G401.6 (cell line): ENCODE results near the gene PLD1.
A peak's percentile ranks its signal among the peaks of the same experiment; 100 is the strongest.

ENCODE experiments used
- FAIRE-seq: peaks from 2 replicates; lab custom pipeline; 2012; peaks lifted over from hg19 to GRCh38; lab: Jason Lieb, UNC

Gene PLD1

GRCh38 chr3:171838218-171838720 lies 28.0 kb upstream of the PLD1 start:
- no peak for FAIRE-seq

- FAIRE-seq: no peak
Measured at GRCh38 chr3:171837698-171838097, 27.4 kb upstream of the PLD1 start.

- FAIRE-seq: no peak
Measured at GRCh38 chr3:171836855-171837254, 26.6 kb upstream of the PLD1 start.

GRCh38 chr3:171835613-171836012 lies 25.3 kb upstream of the PLD1 start:
- no peak for FAIRE-seq

- peak; percentile 8 for FAIRE-seq
Measured at GRCh38 chr3:171835116-171835515, 24.8 kb upstream of the PLD1 start.

GRCh38 chr3:171834461-171834801 lies 24.1 kb upstream of the PLD1 start:
- no peak for FAIRE-seq

GRCh38 chr3:171833789-171834460 lies 23.6 kb upstream of the PLD1 start:
- peak; percentile 91 for FAIRE-seq

- no peak for FAIRE-seq
Measured at GRCh38 chr3:171832989-171833388, 22.7 kb upstream of the PLD1 start.

GRCh38 chr3:171831936-171832335 lies 21.7 kb upstream of the PLD1 start:
- no peak for FAIRE-seq

- no peak for FAIRE-seq
Measured at GRCh38 chr3:171830518-171830875, 20.2 kb upstream of the PLD1 start.

GRCh38 chr3:171829841-171830517 lies 19.7 kb upstream of the PLD1 start:
- no peak for FAIRE-seq

- no peak for FAIRE-seq
Measured at GRCh38 chr3:171828902-171829770, 18.9 kb upstream of the PLD1 start.

GRCh38 chr3:171827836-171828458 lies 17.7 kb upstream of the PLD1 start:
- FAIRE-seq: no peak

- no peak for FAIRE-seq
Measured at GRCh38 chr3:171827385-171827784, 17.1 kb upstream of the PLD1 start.

- FAIRE-seq: no peak
Measured at GRCh38 chr3:171825222-171825828, 15.0 kb upstream of the PLD1 start.

GRCh38 chr3:171824824-171825221 lies 14.5 kb upstream of the PLD1 start:
- FAIRE-seq: peak; percentile 48

- FAIRE-seq: no peak
Measured at GRCh38 chr3:171824116-171824515, 13.8 kb upstream of the PLD1 start.

GRCh38 chr3:171822431-171823106 lies 12.3 kb upstream of the PLD1 start:
- no peak for FAIRE-seq

- FAIRE-seq: no peak
Measured at GRCh38 chr3:171821778-171822358, 11.6 kb upstream of the PLD1 start.

GRCh38 chr3:171821044-171821443 lies 10.8 kb upstream of the PLD1 start:
- FAIRE-seq: no peak

GRCh38 chr3:171817074-171817800 lies 7.0 kb upstream of the PLD1 start:
- no peak for FAIRE-seq
